ES-I3 (cell line): ENCODE results near the gene AANAT.

ENCODE experiments used
- H3K36me3 ChIP-seq: 2 replicates; pipeline ENCODE4 v1.6.1; 2013; ENCODE audit warnings: mild to moderate bottlenecking, low read length, control low read depth, moderate library complexity; ENCODE audit not compliant: insufficient read depth
- H3K4me1 ChIP-seq: 2 replicates; pipeline ENCODE4 v1.6.1; 2013; ENCODE audit warnings: mild to moderate bottlenecking, control low read depth, low read length; ENCODE audit not compliant: insufficient read depth
- H3K9ac ChIP-seq: 2 replicates; pipeline ENCODE4 v1.6.1; 2013; ENCODE audit warnings: low read depth, mild to moderate bottlenecking, low read length, moderate library complexity
- H3K9me3 ChIP-seq: 2 replicates; pipeline ENCODE4 v1.6.1; 2013; ENCODE audit warnings: mild to moderate bottlenecking, low read length, moderate library complexity; ENCODE audit not compliant: control insufficient read depth, insufficient read depth

The AANAT gene

DNA sequence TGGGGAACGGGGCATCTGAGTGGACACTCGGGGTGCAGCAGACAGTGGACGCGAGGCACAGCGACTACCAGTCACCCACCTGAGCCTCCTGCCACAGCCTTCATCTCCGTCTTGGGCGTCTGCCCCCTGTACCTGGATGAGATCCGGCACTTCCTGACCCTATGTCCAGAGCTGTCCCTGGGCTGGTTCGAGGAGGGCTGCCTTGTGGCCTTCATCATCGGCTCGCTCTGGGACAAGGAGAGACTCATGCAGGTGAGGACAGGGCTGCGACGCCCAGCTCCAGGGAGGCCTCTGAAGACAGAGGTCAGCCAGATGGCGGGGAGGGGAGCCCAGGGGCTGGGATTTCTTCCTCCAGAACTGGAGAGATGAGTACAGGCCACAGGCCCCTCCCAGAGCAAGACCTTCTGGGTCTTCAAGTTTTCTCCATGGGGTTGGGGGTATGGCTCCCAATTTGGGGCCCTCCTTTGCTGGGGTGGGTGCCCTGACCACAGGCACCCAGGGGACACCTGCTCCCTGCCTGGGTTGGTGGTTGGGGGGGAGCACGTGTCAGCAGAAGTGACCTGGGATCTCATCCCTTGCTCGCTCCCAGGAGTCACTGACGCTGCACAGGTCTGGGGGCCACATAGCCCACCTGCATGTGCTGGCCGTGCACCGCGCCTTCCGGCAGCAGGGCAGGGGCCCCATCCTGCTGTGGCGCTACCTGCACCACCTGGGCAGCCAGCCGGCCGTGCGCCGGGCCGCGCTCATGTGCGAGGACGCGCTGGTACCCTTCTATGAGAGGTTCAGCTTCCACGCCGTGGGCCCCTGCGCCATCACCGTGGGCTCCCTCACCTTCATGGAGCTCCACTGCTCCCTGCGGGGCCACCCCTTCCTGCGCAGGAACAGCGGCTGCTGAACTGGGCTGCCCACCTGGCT lies 1.9 kb downstream of the AANAT start:
- peaks cover 3% of the 10 kb centered on the region; the same call in 1 of the 2 replicates for H3K4me1 ChIP-seq
- H3K9ac ChIP-seq: no peak overlapping the region
- no peaks in the 10 kb centered on the region for H3K9me3 ChIP-seq
- H3K36me3 ChIP-seq: no peaks in the 10 kb centered on the region; the same call in 1 of the 2 replicates

DNA sequence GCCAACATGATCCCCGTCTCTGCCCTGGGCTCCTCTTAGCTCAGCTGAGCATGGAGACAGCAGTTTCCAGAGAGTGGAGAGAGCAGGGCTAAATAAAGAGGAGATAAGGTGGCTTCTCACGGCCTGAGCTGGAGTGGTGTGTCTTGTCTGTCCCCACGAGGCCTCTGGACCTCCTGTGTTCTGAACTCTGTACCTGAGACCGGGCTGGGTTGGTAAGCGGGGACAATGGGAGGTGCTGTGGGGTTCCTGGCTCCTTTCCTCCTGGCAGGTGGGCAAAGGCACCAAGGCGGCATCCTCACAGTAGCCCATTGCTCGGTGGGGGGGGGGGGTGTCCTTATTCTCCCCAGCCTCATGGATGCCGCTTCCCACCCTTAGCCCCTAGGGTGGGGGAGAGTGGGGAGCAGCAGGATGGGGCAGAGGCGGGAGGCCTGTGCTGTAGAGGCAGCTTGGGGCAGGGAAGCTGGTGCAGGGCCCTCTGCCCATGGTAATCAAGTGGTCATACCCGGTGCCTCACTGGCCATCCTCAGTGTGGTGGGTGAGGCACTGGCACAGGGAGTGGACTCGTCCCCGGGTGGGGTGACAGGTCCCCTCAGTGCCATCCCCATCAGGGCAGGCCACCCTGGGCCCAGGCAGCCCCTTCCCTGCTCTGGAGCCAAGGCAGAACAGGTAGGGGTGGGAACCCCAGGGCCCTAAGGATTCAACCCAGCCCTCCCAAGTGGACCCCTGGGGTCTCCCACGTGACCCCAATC lies 2.8 kb downstream of the AANAT start:
- Histone ChIP-seq H3K4me1 (peaks cover 3% of the 10 kb centered on the region; the same call in 1 of the 2 replicates), H3K36me3 (no peaks in the 10 kb centered on the region; the same call in 1 of the 2 replicates), H3K9ac (no peak overlapping the region), H3K9me3 (no peaks in the 10 kb centered on the region; the same call in 1 of the 2 replicates)

DNA sequence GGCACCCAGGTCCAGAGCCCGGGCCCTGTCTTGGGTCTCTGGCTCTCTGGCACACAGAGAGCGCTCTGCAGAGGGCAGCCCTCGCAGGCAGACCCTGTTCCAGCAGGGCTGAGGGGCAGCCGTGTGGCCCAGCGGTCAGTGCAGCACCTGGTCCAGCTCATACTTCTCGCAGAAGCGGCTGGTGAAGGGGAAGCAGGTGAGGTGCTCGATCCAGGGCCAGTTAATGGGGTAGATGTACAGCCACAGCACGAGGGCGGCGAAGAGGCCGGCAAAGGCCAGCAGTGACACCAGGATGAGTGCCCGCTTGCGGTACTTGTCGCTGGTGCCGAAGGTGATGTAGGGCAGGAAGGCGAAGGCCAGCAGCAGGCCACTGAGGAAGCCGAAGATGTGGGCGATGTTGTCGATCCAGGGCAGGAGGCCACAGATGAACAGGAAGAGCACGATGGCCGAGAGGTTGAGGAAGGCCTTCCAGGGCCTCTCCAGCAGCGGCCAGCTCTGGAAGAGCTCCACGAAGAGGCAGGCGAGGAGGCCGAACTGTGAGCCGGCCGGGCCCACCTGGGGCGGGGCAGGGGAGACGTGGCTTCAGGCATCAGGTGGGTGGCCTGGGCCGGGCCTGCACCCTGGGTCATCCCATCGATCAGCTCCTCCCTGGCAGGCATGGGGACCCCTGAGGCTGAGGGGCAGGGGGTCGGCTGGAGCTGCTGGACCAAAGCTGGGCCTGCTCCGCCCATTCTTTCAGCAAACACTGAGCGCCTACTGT lies 4.3 kb downstream of the AANAT start:
- Histone ChIP-seq H3K36me3 (no peaks in the 10 kb centered on the region; the same call in 1 of the 2 replicates), H3K9me3 (no peaks in the 10 kb centered on the region; the same call in 1 of the 2 replicates), H3K9ac (no peak overlapping the region), H3K4me1 (peaks cover 3% of the 10 kb centered on the region; the same call in 1 of the 2 replicates)

DNA sequence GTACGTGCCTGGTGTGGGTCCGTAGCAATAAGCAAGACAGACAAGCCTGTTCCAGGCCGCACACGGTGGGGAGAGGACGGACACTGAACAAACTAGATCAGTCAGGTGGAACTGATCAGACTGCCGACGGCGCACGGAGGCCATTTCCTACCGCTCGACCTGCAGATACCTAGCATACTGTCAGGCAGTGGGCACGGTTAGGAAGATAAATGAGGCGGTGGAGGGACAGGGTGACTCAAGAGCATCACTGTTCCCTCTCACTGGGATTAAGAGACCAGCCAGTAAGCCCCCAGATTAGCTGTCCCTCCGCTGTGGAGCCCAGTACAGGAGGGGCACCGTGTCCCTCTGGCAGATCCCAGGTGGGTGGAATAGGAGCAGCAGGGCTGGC lies 4.8 kb downstream of the AANAT start:
- no peaks in the 10 kb centered on the region; the same call in 1 of the 2 replicates for H3K9me3 ChIP-seq
- peaks cover 1% of the 10 kb centered on the region; the same call in 1 of the 2 replicates for H3K4me1 ChIP-seq
- no peaks in the 10 kb centered on the region; the same call in 1 of the 2 replicates for H3K36me3 ChIP-seq

DNA sequence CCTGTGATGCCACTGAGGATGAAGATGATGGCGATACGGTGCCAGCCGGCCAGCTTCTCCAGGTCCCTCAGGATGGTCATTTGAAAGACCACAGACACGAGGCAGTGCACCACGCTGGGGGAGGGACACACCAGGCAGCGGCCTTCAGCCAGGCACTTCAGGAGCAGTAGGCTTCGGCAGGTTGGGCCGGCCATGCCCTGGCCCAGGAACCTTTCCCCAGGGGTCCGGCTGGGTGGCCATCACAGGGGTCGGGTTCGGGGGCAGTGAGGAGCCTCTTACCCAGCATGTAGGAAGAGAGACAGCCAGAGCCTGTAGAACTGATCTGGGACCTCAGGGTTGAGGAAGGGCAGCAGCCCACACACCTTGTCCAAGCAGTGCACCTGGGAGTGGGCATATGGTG lies 5.3 kb downstream of the AANAT start:
- no peak overlapping the region for H3K9ac ChIP-seq

More for the DNA sequence above, 4.8 kb downstream of the AANAT start:
- no peak overlapping the region for H3K9ac ChIP-seq

DNA sequence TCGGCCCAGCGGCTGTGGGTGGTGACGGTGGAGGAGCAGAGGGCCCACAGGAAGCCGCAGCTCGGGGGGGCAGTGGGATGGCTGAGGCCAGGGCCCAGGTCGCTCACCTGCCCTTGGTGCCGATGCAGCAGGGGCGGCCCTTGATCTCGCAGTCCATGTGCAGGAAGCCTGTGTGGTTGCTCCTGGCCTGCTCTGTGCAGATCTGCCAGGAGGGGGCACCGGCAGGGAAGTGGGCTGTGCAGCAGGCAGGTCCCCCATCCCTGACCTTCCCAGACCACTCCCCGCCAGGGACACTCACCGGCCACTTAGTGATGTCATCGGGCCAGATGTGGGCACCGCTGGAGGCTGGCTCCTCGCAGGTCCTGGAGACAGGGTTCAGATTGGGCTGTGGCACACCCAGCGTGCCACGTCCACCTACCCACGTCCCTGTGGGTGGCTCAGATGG lies 6.2 kb downstream of the AANAT start:
- H3K9me3 ChIP-seq: no peaks in the 10 kb centered on the region; the same call in 1 of the 2 replicates

More for the DNA sequence above, 5.3 kb downstream of the AANAT start:
- Histone ChIP-seq H3K4me1 (no peaks in the 10 kb centered on the region; the same call in 1 of the 2 replicates), H3K36me3 (no peaks in the 10 kb centered on the region; the same call in 1 of the 2 replicates), H3K9me3 (no peaks in the 10 kb centered on the region; the same call in 1 of the 2 replicates)

DNA sequence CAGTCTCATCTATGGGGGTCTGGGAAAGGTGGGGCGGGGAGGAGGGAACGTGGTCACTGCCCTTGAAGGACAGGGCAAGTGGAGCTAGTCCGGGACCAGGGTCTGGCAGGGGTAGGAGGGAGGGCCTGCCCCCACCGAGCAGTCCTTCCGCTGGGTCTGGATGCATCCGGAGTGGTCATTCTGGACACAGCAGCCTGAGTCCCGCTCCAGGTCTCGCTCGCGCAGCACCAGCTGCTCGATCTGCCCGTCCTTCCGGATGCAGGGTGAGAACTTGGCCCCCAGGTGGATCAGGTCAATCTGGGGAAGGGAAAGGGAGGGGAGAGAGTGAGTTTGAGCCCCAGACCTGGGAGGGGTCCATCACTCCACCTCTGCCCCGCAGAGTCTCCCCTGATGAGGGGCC lies 6.8 kb downstream of the AANAT start:
- Histone ChIP-seq H3K9ac (no peak overlapping the region), H3K36me3 (no peaks in the 10 kb centered on the region; the same call in 1 of the 2 replicates), H3K4me1 (no peaks in the 10 kb centered on the region), H3K9me3 (no peaks in the 10 kb centered on the region; the same call in 1 of the 2 replicates)

More for the DNA sequence above, 6.2 kb downstream of the AANAT start:
- no peak overlapping the region for H3K9ac ChIP-seq
- no peaks in the 10 kb centered on the region; the same call in 1 of the 2 replicates for H3K36me3 ChIP-seq
- no peaks in the 10 kb centered on the region for H3K4me1 ChIP-seq

DNA sequence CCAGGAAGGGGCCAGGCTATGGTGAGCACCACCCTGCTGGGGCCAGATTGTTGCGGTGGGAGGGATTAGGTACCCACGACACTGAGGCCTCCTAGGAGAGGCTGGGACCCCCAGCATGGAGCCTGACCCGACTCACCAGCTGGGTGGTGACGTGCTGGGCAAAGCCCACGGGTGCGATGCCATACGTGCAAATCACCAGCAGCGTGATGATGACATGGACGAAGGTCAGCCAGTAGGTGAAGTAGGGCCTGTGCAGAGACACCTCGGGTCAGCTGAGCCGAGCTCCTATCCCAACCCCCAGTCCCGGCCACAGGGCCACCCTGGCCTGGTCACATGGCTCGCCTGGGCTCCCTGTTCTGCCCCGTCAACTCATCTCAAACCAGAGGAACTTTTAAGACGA lies 7.5 kb downstream of the AANAT start:
- Histone ChIP-seq H3K9ac (no peak overlapping the region), H3K9me3 (no peaks in the 10 kb centered on the region; the same call in 1 of the 2 replicates), H3K36me3 (no peaks in the 10 kb centered on the region; the same call in 1 of the 2 replicates), H3K4me1 (no peaks in the 10 kb centered on the region)

DNA sequence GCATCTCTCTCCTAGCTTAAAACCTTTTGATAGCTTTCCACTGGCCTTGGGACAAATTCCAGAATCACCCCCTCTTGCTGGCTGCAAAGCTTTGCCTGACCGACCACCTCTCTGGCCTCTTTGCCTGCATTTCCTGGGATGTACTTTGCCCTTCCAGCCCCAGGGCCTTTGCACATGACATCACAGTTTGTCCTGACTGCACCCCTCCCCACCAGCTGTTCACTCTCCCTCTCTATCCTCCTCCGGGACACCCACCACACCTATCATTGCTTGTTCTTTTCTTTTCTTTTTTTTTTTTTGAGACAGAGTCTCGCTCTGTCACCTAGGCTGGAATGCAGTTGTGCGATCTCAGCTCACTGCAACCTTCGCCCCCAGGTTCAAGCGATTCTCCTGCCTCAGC lies 7.9 kb downstream of the AANAT start:
- no peak overlapping the region for H3K9ac ChIP-seq
- H3K9me3 ChIP-seq: no peaks in the 10 kb centered on the region; the same call in 1 of the 2 replicates
- no peaks in the 10 kb centered on the region; the same call in 1 of the 2 replicates for H3K36me3 ChIP-seq
- no peaks in the 10 kb centered on the region for H3K4me1 ChIP-seq

DNA sequence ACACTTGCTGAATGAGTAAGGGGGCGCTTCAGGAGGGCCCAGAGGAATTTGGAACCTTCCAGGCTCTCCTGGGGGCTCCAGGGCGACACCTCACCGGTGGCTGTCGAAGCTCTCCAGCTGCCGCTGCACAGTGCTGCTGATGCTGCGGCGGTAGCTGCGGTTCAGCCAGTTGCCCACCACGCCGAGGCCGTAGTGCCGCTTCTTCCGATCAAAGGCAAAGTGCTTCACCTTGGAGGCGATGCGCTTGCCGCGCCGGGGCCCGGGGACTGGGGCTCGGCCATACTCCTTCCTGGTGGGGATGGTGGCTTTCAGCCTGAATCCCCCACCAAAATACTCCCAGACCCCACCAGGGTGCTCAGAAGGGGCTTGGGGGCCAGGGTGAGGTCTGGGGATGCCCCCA lies 9.3 kb downstream of the AANAT start:
- Histone ChIP-seq H3K9me3 (no peaks in the 10 kb centered on the region; the same call in 1 of the 2 replicates), H3K9ac (no peak overlapping the region), H3K36me3 (no peaks in the 10 kb centered on the region; the same call in 1 of the 2 replicates), H3K4me1 (no peaks in the 10 kb centered on the region)

DNA sequence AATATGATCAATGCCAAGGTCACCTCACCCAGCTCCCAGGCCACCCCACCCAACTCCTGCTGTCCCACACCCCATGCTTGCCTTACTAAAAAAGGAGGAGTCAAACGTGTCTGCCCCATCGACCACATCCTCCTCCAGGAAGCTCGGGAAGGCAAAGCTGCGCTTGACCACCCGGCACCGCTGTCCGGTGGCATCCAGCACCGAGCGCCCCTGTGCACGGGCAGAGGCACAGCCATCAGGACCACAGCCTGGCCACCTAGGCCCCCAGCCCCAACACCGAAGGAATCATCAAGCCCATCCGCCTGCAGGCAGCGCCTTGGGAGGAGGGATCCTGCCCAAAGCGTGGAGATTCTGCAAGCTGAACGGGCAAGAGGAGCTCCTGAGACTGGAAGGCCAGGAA lies 10.2 kb downstream of the AANAT start:
- H3K36me3 ChIP-seq: no peaks in the 10 kb centered on the region; the same call in 1 of the 2 replicates
- no peaks in the 10 kb centered on the region for H3K4me1 ChIP-seq
- H3K9ac ChIP-seq: no peak overlapping the region
- no peaks in the 10 kb centered on the region; the same call in 1 of the 2 replicates for H3K9me3 ChIP-seq

DNA sequence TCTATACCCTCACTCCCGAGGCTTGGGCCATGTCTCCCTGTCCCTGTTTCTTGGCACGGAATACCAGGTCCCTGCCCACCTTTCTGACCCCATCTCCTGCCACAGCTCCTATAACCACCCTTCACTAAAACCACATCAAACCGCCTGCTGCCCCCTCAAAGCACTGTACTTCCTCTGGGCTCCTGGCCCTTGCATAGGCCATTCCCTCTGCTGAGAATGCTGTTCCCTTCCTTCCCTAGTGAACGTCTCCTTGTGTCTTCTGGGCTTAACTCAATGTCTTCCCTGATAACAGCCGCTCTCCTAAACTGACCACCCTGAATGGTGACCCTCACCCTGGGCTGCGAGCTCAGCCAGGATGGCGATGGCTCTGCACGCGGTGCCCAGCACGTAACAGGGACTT lies 10.7 kb downstream of the AANAT start:
- H3K4me1 ChIP-seq: no peaks in the 10 kb centered on the region
- H3K9ac ChIP-seq: no peak overlapping the region
- no peaks in the 10 kb centered on the region; the same call in 1 of the 2 replicates for H3K36me3 ChIP-seq
- no peaks in the 10 kb centered on the region; the same call in 1 of the 2 replicates for H3K9me3 ChIP-seq

DNA sequence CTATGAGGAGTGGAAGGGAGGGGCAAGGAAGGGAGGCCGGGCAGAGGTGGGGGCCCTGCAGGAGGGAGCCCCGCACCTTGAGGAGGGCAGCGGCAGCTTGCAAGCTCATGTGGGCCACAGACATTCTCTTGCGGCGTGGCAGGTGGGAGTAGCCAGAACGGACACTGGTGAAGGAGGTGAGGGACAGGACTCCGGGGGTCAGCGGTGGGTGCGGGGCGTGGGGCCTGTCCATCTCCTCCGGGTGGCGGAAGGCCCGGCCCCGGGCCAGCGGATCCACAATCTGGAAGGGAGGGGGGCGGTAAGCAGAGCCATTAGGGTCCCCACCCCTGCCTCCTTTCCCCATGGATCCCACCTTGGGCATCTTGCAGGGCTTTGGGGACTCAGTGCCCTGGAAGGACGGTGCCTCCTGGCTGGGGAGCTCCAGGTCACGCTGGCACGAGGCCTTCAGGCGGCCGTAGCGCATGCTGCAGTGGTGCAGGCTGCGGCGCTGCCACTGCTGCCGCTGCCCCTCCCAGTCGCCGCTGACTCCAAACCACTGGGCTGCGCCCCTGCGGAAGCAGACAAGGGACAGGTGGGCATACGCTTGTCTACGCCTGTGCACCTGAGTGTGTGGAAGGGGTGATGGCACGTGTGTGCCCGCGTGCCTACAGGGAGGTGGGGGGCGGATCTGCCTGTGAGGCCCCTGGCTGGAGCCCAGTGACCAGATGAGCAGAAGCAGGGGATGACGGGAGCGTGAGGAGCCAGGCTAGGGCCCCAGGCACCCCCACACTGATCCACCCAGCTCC lies 11.5 kb downstream of the AANAT start:
- Histone ChIP-seq H3K36me3 (no peaks in the 10 kb centered on the region; the same call in 1 of the 2 replicates), H3K9me3 (no peaks in the 10 kb centered on the region; the same call in 1 of the 2 replicates), H3K9ac (no peak overlapping the region), H3K4me1 (no peaks in the 10 kb centered on the region)
